Hematopoietic multipotent progenitor cell treated with erythropoietin and hydrocortisone succinate and interleukin-3 and kit ligand, for 17 days (in vitro differentiated cells): Measurements from ENCODE around the gene WDFY1.

ENCODE experiments used
- DNase-seq: peaks from one replicate; pipeline ENCODE4 v3.0.0-alpha.2; 2015; ENCODE audit warnings: low spot score

WDFY1 gene

DNA sequence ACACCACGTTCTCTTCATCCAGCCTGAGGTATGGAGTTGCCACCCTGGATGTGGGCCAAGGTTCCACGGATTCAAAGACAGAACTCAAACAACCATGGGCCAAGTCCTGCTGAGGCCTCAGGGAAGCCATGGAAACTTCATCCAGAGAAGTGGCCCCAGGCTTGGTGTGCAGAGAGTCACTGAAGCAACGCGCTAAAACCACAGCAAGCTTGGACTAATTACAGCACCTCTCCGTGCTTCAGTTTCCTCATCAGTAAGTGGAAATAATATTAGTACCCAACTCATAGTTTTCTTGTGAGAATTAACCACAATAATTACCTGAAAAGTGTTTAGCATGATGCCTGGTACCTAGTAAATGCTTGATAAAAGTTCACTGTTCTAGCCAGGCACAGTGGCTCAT is 88.6 kb downstream of the WDFY1 start:
- DNase-seq = no peak

DNA sequence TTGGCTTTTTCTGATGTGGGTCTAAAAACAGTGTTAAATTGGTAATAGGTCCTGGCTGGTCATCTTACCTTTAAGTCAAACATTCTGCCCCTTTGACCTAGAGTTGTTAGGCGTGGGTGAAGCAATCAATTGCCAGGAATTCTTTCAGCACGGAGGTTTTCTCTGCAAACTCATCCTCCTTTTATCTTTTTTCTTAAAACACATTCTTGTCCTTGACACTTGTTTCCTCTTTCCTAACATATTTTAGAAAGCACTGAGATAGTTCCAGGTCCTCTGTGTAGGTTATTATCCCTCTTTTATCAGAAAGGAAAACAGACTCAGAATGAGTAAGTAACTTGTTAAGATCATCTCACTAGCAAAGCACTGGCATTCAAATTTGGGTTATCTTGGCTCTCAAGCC is 89.1 kb downstream of the WDFY1 start:
- DNase-seq = no peak

DNA sequence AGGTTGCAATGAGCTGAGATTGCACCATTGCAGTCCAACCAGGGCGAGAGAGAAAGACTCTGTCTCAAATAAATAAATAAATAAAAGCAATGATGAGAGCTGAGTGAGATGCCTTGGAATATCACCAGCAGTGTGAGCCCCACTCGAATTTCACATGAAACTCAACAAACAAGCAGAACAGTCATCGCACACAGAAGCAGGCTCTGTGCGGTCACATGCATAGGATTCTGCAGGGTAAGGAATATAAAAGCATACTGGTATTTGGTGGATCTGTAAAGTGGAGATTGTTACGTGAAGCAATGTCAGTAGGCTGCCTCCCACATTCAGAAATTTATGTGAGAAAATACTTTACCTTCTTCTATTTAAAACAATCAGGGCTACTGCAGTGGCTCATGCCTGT is 89.7 kb downstream of the WDFY1 start:
- DNase-seq = no peak

DNA sequence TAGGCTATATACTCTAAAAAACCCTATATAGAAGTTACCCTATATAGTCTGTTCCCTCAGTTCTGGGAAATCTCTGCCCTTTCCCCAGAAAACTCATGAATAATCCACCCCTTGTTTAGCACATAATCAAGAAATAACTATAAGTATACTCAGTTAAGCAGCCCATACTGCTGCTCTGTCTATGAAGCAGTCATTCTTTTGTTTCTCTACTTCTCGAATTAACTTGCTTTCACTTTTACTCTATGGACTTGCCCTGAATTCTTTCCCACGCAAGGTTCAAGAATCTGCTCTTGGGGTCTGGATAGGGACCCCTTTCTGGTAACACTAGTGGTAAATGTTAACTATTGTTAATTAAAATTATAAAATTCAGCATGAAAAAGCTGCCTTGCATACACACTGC is 90.4 kb downstream of the WDFY1 start:
- no peak for DNase-seq

DNA sequence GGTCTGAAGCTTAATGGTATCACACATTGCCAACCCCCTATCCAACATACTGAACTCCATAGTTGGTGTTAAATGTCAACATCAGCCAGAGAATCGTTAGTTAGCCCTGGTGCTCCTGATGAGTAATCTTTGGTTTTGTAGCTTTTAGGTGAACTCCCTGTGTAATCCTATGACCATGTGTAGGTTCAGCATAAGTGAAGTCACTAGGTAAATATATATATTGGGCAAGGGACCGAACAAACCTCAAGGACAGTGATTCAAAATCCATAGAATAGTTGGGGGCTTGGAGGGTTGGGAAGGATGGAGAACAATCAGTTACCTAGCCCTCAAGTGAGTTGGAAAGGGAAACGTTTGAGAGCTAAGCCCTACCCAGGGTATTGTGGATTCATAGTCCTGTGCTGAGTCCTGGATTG is 91.7 kb downstream of the WDFY1 start:
- no peak for DNase-seq

DNA sequence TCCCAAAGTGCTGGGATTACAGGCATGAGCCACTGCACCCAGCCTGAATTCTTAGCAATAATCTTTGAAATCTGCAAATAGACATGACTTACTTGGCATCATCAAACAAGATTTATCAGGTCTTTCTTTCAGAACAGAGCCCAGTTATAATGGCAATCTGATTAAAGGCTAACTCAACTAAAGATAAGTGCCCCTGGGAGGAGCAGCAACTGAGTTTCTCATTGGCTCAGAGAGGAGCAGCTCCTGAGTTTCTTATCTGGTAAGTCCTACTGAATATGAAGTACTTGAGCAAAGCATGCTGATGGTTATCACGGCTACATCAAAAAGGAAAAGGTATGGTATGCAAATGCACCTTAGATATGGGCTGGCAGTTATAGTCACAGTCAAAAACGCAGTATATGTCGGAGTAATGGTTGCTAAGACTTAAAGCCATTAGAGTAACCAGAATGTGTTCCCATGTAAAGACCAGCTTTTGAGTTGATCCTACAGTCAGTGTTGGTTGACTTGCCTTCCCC is 92.8 kb downstream of the WDFY1 start:
- DNase-seq = no peak

DNA sequence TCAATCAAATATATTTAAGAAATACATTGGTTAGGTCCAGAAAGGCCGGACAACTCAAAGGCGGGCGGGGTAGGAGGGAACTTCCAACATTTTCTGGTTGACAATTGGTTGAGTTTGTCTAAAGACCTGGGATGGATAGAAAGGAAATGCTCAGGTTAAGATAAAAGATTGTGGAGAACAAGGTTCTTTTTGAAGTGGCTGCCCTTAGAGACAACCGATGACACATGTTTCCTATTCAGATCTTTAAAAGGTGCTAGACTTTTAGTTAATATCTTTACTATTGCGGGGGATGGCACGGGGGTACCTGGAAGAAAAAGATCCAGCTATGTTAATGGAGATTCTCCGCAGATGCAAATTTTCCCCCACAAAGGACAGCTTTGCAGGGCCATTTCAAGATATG is 97.7 kb downstream of the WDFY1 start:
- no peak for DNase-seq

DNA sequence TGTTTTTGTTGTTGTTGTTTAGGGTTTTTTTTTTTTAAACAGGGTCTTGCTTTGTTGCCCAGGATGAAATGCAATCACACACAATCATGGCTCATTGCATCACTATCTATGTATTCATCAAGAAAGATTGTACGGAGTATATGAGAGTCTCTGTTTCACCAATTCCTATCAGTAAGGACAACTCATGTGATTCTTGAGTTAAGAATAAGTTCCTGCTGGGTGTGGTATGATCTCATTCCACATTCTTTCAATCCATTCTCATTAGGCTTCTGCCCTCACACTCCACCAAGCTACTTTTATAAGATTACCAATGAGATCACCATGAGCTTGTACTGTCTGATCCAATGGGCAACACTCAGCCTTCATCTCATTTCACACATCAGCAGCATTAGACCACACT is 98.6 kb downstream of the WDFY1 start:
- no peak for DNase-seq

DNA sequence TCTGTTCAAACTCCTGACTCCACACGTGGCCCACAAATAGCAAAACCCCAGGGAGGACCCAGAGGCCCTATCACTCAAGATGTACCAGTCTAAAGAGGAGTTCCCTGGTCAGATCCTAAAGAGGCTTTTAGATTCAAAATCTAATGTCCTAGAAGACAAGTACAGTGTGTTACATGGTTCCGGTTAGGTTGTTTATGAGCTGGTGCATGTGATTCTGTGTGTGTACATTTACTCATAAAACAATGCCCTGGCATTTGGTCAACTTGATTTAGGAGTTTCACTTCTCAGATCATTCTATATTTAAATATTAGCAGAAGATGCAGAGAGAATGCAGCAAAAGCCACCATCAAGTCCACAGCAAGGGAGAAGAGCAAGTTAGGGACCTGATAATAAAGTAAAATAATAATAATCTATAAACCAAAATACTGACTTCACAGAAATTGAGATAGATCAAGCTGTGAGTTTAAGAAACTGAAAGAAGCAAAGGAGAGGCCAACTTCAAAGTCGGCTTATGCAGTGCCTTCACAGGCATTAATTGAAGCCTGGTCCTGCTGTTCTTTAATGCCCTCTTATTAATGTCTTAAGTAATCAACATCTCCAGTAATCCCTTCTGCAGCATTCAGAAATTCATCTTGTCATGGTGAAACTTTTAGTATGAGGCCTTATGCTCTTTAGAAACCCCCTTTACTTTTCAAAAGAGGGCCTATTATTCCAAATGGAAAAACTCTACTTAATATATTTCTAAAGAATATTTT is 103.5 kb downstream of the WDFY1 start:
- no peak for DNase-seq

DNA sequence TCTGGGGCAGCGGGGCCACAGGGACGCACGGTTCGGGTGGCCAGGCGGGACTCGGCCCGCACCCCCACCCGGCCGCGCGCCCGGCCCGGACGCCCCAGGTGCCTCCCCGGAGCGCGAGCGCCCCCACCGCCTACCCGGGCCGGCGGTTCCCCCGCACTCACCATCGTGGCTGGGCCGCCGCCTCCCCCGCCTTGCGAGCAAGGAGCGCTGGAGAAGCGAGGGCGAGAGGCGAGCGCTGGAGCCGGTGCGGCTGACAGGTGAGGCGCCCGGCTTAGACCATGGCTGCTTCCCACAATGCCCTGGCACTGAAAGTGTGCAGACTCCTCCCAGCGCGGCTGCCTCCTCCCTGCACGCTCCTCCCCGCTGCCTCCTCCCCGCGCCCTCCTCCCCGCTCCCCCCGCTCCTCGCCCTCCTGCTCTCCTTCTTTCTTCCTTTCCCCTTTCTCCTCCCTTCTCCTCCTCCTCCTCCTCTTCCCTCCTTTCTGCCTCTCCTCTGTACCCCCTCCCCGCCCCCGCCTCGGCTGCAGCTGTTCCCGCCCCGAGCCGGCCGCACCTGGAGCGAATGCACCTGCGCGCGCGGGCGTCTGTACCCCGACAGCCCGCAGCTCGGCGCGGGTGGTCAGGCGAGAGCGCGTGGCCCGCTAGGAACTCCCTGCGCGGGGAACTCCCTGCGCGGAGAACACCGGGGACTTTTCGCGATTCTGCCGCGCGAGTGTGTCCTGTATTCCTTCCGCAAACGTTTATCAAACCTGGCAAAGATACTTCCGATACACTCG is 107.7 kb downstream of the WDFY1 start, which contains the start of gene AP1S3:
TSS of gene AP1S3 (minus strand) at position 296 of the 775 bp plus-strand sequence. CDS start at position 164, 132 bp downstream.
- peak; percentile 31 for DNase-seq

DNA sequence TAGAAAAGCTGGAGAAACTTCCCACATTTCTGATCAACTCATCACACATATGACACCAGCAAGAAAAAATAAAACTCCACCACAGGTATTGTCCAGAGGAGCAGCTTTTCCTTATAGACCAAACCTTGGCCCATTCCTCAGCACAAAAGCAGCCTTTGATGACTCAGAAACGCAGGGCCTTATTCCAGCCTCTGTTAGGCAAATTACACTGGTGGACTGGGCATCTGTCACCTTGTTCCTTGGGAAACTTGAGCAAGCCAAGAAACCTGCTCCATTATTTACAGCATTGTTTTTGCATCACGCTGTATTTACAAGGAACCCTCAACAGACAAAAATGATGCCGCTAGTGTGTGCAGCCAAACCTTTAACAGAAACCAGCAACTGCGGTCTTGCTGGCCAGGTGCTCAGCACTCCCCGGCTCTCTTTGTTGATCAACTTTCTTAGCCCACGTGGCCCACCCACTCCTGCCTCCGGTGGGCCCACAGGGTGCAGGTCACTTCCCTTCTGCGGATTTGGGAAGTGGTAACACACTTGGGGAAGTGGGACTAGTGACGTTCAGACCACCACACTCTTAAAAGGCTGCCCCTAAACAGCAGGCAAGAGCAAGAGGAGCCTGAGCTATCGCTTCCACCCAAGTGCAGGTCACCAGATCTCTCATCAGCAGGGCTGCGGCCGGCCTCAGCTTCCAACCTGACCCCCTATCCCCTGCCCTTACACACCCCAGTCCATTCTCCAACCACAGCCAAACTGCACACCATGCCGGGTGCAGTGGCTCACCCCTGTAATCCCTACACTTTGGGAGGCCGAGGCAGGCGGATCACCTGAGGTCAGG is 109.2 kb downstream of the WDFY1 start:
- DNase-seq = no peak

DNA sequence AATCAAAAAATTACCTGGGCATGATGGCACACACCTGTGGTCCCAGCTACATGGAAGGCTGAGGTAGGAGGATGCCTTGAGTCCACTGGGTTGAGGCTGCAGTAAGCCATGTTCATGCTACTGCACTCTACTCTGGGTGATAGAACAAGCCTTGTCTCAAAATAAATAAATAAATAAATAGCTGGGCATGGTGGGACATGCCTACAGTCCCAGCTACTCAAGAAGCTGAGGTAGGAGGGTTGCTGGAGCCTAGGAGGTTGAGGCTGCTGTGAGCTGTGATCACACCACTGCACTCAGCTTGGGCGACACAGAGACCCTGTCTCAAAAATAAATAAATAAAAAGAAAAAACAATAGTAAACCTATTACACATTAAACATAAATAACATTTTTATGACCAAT is 110.7 kb downstream of the WDFY1 start:
- DNase-seq = no peak

DNA sequence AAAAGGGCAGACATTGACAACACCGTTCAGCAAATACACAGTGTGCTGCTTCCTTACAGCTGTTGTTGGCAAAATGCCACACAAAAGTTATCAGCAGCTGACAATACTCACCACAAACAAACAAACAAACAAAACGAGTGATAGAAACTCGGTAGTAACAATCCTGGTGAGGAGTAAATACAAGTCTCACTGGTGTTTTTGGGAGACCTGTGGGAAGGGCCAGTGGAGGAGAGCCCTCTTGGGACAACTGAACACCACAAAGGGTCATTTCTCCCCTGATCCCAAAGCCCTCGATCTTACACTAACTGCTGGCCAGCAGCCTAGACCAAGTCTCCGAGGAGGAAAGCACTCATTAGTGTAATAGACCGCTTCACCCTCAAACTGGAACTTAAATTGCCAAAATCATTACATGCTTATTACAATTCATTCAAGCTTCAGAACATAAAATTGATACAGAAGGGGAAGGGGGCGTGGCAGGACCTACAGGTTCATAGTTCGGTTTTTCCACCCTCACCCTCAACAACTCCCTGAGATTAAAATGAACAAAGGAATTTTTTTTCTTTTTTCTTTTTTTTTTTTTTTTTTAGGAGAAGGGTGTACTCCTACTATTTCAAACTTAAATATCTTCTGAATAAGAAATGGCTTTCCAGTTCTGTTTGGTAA is 112.8 kb downstream of the WDFY1 start:
- no peak for DNase-seq

DNA sequence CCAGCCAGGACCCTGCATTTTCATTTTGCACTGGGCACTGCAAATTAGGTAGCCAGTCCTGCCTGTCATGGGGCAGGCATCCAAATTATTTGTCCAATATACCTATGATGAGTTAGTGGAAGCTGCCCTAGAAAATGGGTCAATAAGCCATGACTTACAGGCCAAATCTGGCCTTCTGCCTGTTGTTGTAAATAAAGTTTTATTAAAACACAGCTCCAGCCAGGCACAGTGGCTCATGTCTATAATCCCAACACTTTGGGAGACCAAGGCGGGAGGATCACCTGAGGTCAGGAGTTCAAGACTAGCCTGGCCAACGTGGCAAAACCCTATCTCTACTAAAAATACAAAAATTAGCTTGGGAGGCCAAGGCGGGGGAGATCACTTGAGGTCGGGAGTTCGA is 116.0 kb downstream of the WDFY1 start:
- no peak for DNase-seq

DNA sequence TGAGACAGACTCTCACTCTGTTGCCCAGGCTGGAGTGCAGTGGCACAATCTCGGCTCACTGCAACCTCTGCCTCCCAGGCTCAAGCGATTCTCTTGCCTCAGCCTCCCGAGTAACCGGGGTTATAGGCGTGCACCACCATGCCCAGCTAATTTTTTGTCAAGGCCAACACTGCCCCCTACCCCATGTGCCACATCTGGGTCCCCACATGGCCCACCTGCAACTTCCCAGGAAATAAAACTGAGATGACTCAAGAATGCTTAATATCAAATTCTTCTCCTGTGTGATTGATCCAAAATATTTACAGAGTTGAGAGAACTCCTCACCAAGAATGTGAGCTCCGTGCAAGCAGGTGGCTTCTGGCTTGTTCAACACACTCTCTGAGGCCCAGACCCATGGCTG is 116.8 kb downstream of the WDFY1 start:
- no peak for DNase-seq

DNA sequence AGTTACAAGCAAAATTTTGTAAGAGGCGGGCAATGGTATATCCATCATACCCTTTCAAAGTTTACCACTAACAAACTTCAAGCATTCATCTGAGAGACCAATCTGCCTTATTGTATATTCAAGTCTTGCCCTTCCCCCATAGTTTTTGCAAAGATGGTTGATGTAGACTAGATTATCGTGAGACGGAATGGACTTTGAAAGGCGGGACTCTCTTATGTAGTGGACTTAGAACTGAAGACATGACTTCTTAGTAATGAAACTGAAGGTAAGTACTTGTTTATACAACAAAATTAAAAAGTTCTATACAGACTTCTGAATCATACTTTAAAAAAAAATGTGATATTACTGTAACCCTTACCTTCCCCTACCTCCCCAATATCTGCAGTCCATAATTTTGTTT is 118.1 kb downstream of the WDFY1 start:
- DNase-seq = no peak
